ENCODE results near the gene ANKRD13B. TPM values are rescaled to one million over a fixed set of nuclear protein-coding genes. Genes with fewer than 3 reads are reported as not detected.

The ANKRD13B gene
- total RNA-seq, 1 donor from 2014 or later, result 12.0 TPM

- intact Hi-C loops (cut with micrococcal nuclease), result loop anchor here (1.0 to 5.0 kb wide), 12 partner anchors 21 to 856 kb away; partner anchors contain the start of genes GIT1, NEK8, NUFIP2 and PROCA1
Observed at GRCh38 chr17:29568331-29569244, 24.3 kb upstream of the ANKRD13B start, which contains the start of gene TP53I13. Gene TP53I13 (plus strand): TSS chr17:29568701. CDS start chr17:29568759, 58 bp downstream.

GRCh38 chr17:29569245-29569950 is 23.5 kb upstream of the ANKRD13B start:
- intact Hi-C loops (cut with micrococcal nuclease), result loop anchor here (2.0 to 5.0 kb wide), 6 partner anchors 138 to 857 kb away; partner anchors contain the start of genes NEK8, PROCA1 and TLCD1

DNA sequence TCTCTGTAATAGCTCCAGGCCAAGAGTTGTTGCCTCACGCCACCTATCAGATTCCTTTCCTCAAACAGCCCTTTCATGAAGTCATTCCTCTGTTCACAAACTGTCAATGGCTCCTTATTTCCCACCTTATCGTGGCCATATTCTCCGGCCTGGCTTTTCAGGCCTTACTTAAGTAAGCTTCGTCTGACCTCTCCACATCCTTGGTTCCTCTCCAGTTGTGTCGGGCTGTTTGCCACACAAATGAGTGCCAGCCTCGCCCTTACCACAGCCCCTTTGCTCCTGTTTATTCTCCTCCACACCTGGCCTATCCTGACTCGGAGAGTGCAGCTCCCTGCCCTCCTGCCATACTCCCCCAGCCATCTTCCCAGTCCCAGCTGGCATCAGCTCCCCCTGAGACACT is 22.4 kb upstream of the ANKRD13B start:
- intact Hi-C loops (cut with micrococcal nuclease), result no loop called here

DNA sequence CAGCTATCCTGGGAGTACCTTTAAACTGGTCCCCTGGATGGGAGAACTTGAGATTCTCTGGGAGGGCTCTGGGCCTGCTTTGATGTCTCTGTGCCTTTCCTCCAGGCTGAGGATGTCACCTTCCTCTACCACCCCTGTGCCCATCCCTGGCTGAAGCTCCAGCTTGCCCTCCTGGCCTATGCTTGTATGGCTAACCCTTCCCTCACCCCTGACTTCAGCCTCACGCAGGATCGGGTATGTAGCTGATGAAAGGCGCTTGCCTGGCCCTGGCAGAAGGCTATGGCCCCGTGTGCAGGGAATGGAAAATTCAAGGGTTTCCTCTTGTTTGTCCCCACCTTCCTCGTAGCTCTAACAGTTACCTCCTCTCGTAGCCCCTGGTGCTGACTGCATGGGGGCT is 21.4 kb upstream of the ANKRD13B start:
- intact Hi-C loops (cut with micrococcal nuclease), result no loop called here

DNA sequence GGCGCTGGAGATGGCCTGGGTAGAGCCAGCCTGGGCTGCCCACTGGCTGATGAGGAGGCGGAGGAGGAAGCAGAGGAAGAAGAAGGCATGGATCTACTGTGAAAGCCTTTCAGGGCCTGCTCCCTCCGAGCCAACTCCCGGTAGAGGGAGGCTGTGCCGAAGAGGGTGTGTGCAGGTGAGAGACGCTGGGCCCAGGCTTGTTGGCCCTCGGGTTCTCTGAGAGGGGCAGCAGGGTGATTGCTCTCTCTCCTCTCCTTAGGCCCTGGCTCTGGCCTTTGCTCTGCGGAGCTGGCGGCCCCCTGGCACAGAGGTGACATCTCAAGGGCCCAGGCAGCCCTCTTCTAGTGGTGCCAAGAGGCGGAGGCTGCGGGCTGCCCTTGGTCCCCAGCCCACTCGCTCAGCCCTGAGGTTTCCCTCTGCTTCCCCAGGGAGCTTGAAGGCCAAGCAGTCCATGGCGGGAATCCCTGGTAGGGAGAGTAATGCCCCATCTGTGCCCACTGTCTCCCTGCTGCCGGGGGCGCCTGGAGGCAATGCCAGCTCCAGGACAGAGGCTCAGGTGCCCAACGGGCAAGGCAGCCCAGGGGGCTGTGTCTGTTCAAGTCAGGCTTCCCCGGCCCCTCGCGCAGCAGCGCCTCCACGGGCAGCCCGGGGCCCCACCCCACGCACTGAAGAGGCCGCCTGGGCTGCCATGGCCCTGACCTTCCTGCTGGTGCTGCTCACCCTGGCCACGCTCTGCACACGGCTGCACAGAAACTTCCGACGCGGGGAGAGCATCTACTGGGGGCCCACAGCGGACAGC is 20.9 kb upstream of the ANKRD13B start:
- intact Hi-C loops (cut with micrococcal nuclease), result no loop called here

DNA sequence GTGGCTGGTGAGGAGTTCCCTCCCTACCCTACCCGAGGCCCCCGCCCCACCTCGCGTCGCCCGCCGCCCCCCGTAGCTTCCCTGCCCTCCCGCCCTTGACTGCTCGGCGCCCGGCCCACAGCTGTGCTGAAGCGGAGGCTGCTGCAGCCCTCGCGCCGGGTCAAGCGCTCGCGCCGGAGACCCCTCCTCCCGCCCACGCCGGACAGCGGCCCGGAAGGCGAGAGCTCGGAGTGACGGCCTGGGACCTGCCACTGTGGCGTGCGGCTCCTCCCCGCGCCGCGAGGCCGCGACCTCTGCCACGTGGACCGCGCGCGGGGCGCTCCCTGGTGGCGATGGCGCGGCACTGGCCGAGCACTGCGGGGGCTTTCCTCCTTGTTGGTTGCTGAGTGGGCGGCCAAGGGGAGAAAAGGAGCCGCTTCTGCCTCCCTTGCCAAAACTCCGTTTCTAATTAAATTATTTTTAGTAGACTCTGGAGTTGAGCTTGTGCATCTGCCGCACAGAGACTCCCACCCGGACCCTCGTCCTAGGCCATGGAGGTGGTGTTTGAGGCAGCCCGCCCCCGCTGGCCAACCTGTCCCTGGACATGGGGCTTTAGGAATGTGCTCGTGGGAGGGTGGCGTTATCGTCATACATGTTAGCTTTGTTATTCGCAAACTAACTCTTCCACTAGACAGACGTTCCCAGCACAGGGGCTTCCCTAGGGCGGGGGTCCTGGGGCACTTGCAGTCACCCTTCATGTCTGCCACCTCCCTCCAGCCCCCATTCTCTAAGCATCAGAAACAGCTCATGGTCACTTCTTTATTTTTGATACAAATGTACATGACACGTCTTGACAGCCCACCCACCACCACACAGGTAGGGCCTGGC is 20.0 kb upstream of the ANKRD13B start:
- intact Hi-C loops (cut with micrococcal nuclease), result no loop called here

DNA sequence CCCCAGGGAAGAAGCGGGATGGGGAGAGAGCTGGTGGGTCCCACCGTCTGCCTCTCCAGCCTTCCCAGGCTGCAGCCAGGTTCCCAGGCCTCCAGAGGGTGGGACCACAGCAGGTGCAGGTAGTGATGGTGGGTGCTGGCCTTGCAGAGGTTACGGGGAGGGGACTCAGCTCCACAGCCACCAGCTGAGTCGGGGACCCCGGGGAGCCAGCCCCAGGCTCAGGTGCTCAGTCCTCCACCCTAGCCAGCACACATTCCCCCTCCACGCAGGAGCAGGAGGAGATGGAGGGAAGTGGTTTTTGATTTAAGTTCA is 19.4 kb upstream of the ANKRD13B start:
- intact Hi-C loops (cut with micrococcal nuclease), result no loop called here

- intact Hi-C loops (cut with micrococcal nuclease), result no loop called here
Observed at GRCh38 chr17:29573871-29574731, 18.8 kb upstream of the ANKRD13B start.

DNA sequence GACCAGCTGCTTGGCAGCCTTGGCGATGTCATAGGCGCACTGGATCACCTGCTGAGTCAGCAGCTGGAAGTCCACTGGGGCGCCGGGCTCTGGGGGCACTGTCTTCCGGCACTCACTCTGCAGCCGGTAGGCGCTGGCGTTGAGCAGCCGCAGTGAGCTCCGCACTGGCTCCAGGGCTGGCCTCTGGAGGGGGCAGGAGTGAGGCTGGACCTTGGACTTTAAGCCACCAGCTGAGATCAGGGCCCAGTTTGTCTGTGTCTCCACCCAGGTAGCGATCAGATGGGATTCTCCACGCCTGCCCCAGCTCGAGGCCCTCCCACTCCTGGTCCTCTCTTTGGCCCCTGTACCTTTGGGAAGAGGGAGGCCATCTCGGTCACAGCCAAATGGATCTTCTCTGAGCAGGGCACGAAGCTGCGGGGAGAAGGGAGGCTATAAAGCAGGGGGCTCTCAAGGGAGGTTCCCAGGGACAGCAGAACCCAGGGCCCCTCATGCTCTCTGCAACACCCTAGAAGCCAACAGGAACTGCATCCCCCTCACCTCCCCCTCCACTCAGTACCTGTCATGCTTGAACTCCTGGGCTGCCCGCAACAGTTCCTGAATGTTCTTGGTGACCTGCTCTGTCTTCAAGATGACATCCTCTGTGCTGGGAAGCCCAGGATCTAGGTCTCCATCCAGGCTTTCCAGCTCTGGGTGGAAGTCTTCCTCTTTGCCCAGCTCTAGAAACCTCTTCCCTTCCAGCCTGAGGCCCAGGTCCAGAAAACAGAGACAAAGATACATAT is 18.0 kb upstream of the ANKRD13B start:
- intact Hi-C loops (cut with micrococcal nuclease), result no loop called here

GRCh38 chr17:29575511-29576213 is 17.3 kb upstream of the ANKRD13B start:
- intact Hi-C loops (cut with micrococcal nuclease), result no loop called here

DNA sequence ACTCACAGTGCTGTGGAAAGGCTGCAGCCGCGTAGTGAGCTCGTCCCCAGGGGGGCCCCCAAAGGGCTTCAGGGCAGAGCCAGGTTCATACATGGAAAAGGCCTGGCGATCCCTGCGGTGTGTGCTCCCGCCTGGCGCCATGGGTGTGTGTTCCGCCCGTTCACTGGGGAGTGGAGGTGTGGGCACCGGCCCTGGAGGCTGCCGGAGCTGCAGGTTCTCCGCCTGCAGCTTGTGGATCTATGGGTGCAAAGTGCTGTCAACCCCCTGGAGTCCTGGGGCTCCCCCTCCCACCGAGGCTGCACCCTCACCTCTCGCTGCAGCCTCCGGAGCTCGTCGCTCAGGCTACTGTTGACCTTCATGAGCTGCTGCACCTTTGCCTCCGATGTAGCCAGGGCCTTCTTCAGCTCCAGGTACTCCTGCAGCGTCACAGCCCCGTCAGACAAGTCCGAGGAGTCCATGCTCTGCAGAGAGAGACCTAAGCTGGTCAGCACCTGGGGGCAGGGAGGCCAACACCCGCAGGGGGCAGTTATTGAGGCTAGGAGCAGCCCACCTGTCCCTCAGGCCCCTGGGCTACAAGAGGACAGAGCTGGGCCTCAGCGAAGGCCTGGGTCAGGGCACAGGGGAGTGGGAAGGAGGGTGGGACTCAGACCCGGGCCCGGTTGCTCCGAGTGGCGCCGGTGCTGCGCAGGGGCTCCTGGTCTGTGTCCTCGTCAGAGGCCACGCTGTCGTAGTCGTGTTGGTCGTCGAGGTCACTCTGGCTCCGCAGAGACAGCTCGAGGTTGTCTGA is 16.5 kb upstream of the ANKRD13B start:
- intact Hi-C loops (cut with micrococcal nuclease), result no loop called here

DNA sequence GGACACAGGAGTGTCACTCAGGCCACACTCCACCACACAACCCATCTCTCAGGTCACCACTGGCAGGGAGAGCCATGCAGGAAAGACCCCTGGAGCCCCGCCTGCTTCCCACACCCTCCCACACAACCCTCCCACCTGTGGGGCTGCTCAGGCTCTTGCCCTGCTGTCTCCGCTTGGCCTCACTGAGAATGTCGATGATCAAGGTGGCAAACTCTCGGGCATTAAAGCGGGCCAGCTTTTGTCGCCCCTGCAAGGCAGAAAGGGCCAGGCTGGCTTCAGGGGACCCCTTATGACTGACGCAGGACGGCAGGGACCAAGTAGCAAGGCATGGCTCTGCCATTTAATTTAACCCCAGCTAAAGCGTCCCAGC is 15.9 kb upstream of the ANKRD13B start:
- intact Hi-C loops (cut with micrococcal nuclease), result no loop called here

GRCh38 chr17:29577385-29578211 is 15.3 kb upstream of the ANKRD13B start:
- intact Hi-C loops (cut with micrococcal nuclease), result no loop called here

DNA sequence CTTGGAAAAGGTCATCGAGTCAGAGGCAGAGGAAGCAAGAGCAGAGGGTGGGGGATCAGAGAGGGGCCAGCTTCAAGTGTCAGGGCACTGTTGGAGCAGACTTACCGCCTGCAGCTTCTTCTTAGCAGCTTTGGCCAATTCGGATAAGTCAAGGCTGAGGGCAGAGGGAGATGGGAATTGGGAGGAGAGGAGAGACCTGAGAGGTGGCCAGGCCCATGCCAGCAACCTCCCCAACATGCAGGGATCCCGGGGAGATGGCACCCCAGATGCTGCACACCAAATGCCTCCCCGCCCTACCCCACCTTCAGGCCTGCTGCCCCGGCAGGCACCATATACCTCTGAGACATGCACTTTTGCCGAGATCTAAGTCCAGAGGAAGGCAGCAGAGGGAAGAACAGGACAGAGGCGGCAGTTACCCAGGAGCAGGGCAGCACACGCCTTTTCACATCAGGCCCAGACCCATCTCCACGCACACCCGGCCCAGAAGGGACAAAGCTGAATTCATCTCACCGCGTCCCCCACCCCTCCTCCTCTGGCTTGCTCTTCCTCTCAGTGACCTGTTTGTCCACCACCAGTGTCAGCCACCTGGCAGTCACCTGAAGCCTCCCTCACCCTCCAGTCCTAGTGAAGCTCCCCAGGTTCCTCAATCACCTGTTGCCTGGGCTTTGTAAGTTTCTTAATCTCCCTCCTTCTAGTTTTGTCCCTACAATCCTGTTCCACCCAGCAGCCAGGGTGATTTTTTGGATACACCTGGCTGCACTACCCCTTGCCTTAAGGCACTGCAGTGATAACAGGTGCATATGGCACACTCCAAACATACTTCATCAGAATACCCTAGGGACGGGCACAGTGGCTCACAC is 14.1 kb upstream of the ANKRD13B start:
- intact Hi-C loops (cut with micrococcal nuclease), result no loop called here

Measured in T-helper 1 cell treated with Interleukin-12 subunit alpha and Interleukin-12 subunit beta and Interleukin-4 antibody, amounts not matched to agents 30 ng/mL and 1 ng/mL, for 36 hours (primary cell).